Hepatocyte (in vitro differentiated cells): ENCODE results near the gene TCF7L2.

Experiments used
- CTCF ChIP-seq: fragments of 200-600 bp; sonication (generic); IDR thresholded peaks from 2 replicates; pipeline ENCODE4 v1.5.1; 2016; ENCODE audit warnings: antibody characterized with exemption, mild to moderate bottlenecking; ENCODE audit not compliant: poor library complexity
- EZH2 ChIP-seq: fragments of 200-600 bp; sonication (generic); IDR thresholded peaks from 2 replicates; pipeline ENCODE4 v1.6.1; 2016; ENCODE audit warnings: antibody characterized with exemption, mild to moderate bottlenecking, borderline replicate concordance
- EZH2phosphoT487 ChIP-seq: fragments of 200-600 bp; sonication (generic); IDR thresholded peaks from one replicate; pipeline ENCODE4 v1.6.1; 2018; ENCODE audit warnings: antibody characterized with exemption, mild to moderate bottlenecking, low read depth, moderate library complexity; ENCODE audit not compliant: unreplicated experiment, severe bottlenecking

GRCh38 chr10:113124724-113125123 is 174.7 kb downstream of the TCF7L2 start:
- TF ChIP-seq CTCF (no peak), EZH2phosphoT487 (no peak), EZH2 (no peak)
